Measurements from ENCODE around the gene ARHGAP18. TPM values are rescaled to one million over a fixed set of nuclear protein-coding genes. Genes with fewer than 3 reads are reported as not detected.
A peak's percentile ranks its signal among the peaks of the same experiment; 100 is the strongest.

The ARHGAP18 gene
- total and polyA plus RNA-seq, 8 donors, result 6.0 to 104 (median 30.2) TPM

GRCh38 chr6:129647044-129647443, 62.9 kb downstream of the ARHGAP18 start:
- TF ChIP-seq POLR2AphosphoS5 (IDR thresholded peaks at IDR 0.05) (no peak), POLR2A (IDR thresholded peaks at IDR 0.05) (no peak), EP300 (IDR thresholded peaks at IDR 0.05) (no peak), CTCF (IDR thresholded peaks at IDR 0.05) (no peak)
- Histone ChIP-seq H3K9me3 (no peaks in the 10 kb centered on the region), H3K4me3 (no peak overlapping the region), H3K27me3 (no peaks in the 10 kb centered on the region), H3K4me1 (peaks cover 13 to 74% (median 46%) of the 10 kb centered on the region in 4 donors), H3K36me3 (no peaks in the 10 kb centered on the region), H3K27ac (peak overlapping the region in 4 of 5 donors; percentile 79 to 82 (median 80))
- DNase-seq, result no peak
- WGBS, 5 donors, result 55 to 73% (median 64%) methylated on average over 2 of the region's 2 CpGs
- intact Hi-C loops (cut with DNase I; ENCODE audit: low total_unique reads), result no loop called here

GRCh38 chr6:129646642-129647041, 63.3 kb downstream of the ARHGAP18 start:
- peak overlapping the region in 4 of 5 donors; percentile 79 to 82 (median 80) for H3K27ac ChIP-seq
- DNase-seq, result peak in 1 of 2 donors; percentile 68
- H3K4me1 ChIP-seq, result peaks cover 13 to 73% (median 45%) of the 10 kb centered on the region in 4 donors
- TF ChIP-seq EP300 (IDR thresholded peaks at IDR 0.05) (no peak), POLR2A (IDR thresholded peaks at IDR 0.05) (no peak), CTCF (IDR thresholded peaks at IDR 0.05) (no peak), POLR2AphosphoS5 (IDR thresholded peaks at IDR 0.05) (no peak)
- H3K4me3 ChIP-seq, result peak overlapping the region in 1 of 4 donors; percentile 4
- no peaks in the 10 kb centered on the region for H3K27me3 ChIP-seq
- H3K9me3 ChIP-seq, result no peaks in the 10 kb centered on the region
- no peaks in the 10 kb centered on the region for H3K36me3 ChIP-seq
- intact Hi-C loops (cut with DNase I; ENCODE audit: low total_unique reads), result no loop called here
- 34 to 47% (median 36%) methylated on average over 5 of the region's 5 CpGs for WGBS, 5 donors

- intact Hi-C loops (cut with DNase I; ENCODE audit: low total_unique reads), result no loop called here
- 52 to 66% (median 58%) methylated on average over 3 of the region's 3 CpGs for WGBS, 5 donors
- peak overlapping the region in 4 of 5 donors; percentile 79 to 82 (median 80) for H3K27ac ChIP-seq
- H3K4me1 ChIP-seq, result peaks cover 13 to 67% (median 45%) of the 10 kb centered on the region in 4 donors
- H3K36me3 ChIP-seq, result no peaks in the 10 kb centered on the region
- H3K9me3 ChIP-seq, result no peaks in the 10 kb centered on the region
- H3K27me3 ChIP-seq, result no peaks in the 10 kb centered on the region
- TF ChIP-seq CTCF (IDR thresholded peaks at IDR 0.05) (no peak), POLR2A (IDR thresholded peaks at IDR 0.05) (no peak), EP300 (IDR thresholded peaks at IDR 0.05) (no peak), POLR2AphosphoS5 (IDR thresholded peaks at IDR 0.05) (peak in 1 of 3 donors; percentile 9)
- DNase-seq, result peak in 1 of 2 donors; percentile 52
- H3K4me3 ChIP-seq, result peak overlapping the region in 1 of 4 donors; percentile 4
These were observed 64.0 kb downstream of the ARHGAP18 start for GRCh38 chr6:129645830-129646579.

GRCh38 chr6:129645106-129645829, 64.7 kb downstream of the ARHGAP18 start:
- H3K27ac ChIP-seq, result peak overlapping the region; percentile 79 to 82 (median 79)

More at GRCh38 chr6:129645106-129645829, 64.7 kb downstream of the ARHGAP18 start:
- no peaks in the 10 kb centered on the region for H3K27me3 ChIP-seq
- intact Hi-C loops (cut with DNase I; ENCODE audit: low total_unique reads), result no loop called here
- H3K4me1 ChIP-seq, result peaks cover 13 to 60% (median 39%) of the 10 kb centered on the region in 4 donors
- H3K9me3 ChIP-seq, result no peaks in the 10 kb centered on the region
- peak overlapping the region in 1 of 4 donors; percentile 4 for H3K4me3 ChIP-seq
- WGBS, 5 donors, result 25 to 50% (median 40%) methylated on average over 6 of the region's 6 CpGs
- DNase-seq, result peak in 1 of 2 donors; percentile 50
- H3K36me3 ChIP-seq, result peaks cover 0 to 3% (median 0%) of the 10 kb centered on the region in 4 donors
- no peak for TF ChIP-seq EP300 (IDR thresholded peaks at IDR 0.05)
- no peak for TF ChIP-seq POLR2A (IDR thresholded peaks at IDR 0.05)
- TF ChIP-seq POLR2AphosphoS5 (IDR thresholded peaks at IDR 0.05), result no peak
- no peak for TF ChIP-seq CTCF (IDR thresholded peaks at IDR 0.05)
